ENCODE data around the gene GAGE12H.
"Not testable (repeated sequence)": the region's sequence is repeated elsewhere in the genome, so short reads cannot be mapped to it uniquely, and the experiment has no call there.

GAGE12H gene, protein sequence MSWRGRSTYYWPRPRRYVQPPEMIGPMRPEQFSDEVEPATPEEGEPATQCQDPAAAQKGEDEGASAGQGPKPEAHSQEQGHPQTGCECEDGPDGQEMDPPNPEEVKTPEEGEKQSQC

DNA sequence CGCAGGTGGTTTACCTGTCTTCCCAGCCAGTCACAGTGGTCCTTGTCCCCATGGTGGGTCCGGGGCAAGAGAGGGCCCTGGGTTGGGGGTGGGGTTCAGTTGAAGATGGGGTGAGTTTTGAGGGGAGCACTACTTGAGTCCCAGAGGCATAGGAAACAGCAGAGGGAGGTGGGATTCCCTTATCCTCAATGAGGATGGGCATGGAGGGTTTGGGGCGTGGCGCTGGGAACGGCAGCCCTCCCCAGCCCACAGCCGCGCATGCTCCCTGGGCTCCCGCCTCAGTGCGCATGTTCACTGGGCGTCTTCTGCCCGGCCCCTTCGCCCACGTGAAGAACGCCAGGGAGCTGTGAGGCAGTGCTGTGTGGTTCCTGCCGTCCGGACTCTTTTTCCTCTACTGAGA is at the start of gene GAGE12H:
Gene GAGE12H, plus strand, starts transcription at position 301 of the 400 bp plus-strand sequence. CDS start 1,155 bp downstream, outside the sequence.
- DNase-seq (ENCODE audit: low read depth, low spot score): not testable (repeated sequence)

- not testable (repeated sequence) for DNase-seq (ENCODE audit: low read depth, low spot score)
These were observed 47.9 kb upstream of the GAGE12H start, which contains the start of gene GAGE12C for GRCh38 chrX:49531877-49532276. TSS of gene GAGE12C (plus strand) at chrX:49532177. CDS start at chrX:49533332, 1,155 bp downstream.

GRCh38 chrX:49541433-49541832 is 38.3 kb upstream of the GAGE12H start, which contains the start of gene GAGE12D:
TSS of gene GAGE12D (plus strand) at chrX:49541733. CDS start at chrX:49542888, 1,155 bp downstream.
- DNase-seq (ENCODE audit: low read depth, low spot score): not testable (repeated sequence)

GRCh38 chrX:49550989-49551388 is 28.8 kb upstream of the GAGE12H start, which contains the start of gene GAGE12E:
TSS of gene GAGE12E (plus strand) at chrX:49551289. CDS start at chrX:49552444, 1,155 bp downstream.
- DNase-seq (ENCODE audit: low read depth, low spot score): not testable (repeated sequence)

GRCh38 chrX:49560542-49560941 is 19.2 kb upstream of the GAGE12H start, which contains the start of gene GAGE12F:
TSS of gene GAGE12F (plus strand) at chrX:49560842. CDS start at chrX:49561997, 1,155 bp downstream.
- not testable (repeated sequence) for DNase-seq (ENCODE audit: low read depth, low spot score)

- not testable (repeated sequence) for DNase-seq (ENCODE audit: low read depth, low spot score)
These were observed 11.0 kb upstream of the GAGE12H start for GRCh38 chrX:49568728-49569127.

DNA sequence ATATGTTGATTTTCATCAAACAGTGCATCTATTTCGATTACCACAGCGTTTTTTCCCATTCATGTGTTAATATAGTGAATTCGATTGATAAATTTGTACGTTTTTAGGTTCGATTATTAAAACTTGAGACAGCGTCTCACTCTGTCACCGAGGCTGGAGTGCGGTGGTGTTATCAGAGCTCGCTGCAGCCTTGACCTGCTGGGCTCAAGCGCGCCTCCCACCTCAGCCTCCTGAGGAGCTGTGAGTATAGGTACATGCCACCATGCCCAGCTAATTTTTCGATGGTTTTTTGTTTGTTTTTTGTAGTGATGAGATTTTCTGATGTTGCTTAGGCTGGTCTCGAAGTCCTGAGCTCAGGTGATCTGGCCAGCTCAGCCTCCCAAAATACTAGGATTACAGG is 10.6 kb upstream of the GAGE12H start:
- not testable (repeated sequence) for DNase-seq (ENCODE audit: low read depth, low spot score)

DNA sequence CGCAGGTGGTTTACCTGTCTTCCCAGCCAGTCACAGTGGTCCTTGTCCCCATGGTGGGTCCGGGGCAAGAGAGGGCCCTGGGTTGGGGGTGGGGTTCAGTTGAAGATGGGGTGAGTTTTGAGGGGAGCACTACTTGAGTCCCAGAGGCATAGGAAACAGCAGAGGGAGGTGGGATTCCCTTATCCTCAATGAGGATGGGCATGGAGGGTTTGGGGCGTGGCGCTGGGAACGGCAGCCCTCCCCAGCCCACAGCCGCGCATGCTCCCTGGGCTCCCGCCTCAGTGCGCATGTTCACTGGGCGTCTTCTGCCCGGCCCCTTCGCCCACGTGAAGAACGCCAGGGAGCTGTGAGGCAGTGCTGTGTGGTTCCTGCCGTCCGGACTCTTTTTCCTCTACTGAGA is 9.6 kb upstream of the GAGE12H start, which contains the start of gene GAGE12G:
Gene GAGE12G, plus strand, starts transcription at position 301 of the 400 bp plus-strand sequence. CDS start 1,155 bp downstream, outside the sequence.
- DNase-seq (ENCODE audit: low read depth, low spot score): not testable (repeated sequence)

- DNase-seq (ENCODE audit: low read depth, low spot score): not testable (repeated sequence)
These were observed 9.4 kb downstream of the GAGE12H start, which contains the start of gene GAGE2A for GRCh38 chrX:49589196-49589595. TSS of gene GAGE2A (plus strand) at chrX:49589496. CDS start at chrX:49590651, 1,155 bp downstream.

DNA sequence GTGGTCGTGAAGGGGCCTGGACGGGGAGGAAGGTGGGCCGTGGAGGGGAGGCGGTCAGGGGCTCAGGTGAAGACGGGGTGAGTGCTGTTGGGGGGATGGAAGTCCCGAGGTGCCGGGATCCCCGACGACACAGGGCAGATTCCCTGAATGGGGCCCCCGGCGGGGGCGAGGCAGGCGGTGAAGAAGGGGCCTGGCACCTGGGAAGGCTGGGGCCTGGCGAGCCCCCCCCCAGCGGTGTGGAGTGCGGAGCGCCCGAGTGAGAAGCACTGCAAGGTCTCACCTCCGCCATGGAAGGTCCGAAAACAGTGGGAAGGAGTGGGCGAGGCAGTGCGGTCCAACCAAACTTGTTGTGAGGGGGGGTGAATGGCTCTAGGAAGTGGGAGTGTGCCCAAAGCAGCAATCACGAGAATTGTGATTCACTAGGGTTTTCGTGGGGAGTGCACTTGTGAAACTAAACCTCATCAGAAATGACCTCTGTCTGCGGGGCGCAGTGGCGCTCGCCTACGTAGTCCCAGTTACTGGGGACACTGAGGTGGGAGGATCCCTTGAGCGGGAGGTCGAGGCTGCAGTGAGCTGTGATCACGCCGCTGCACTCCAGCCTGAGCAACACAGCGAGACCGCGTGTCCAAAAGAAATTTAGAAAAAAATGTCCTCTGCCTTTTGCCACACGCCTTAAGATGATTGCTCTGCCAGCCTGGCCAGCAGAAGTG is 10.2 kb downstream of the GAGE12H start:
- not testable (repeated sequence) for DNase-seq (ENCODE audit: low read depth, low spot score)

- not testable (repeated sequence) for DNase-seq (ENCODE audit: low read depth, low spot score)
These were observed 10.7 kb downstream of the GAGE12H start for GRCh38 chrX:49590488-49590887.

- DNase-seq (ENCODE audit: low read depth, low spot score): not testable (repeated sequence)
These were observed 19.0 kb downstream of the GAGE12H start, which contains the start of gene GAGE1 for GRCh38 chrX:49598720-49599119. TSS of gene GAGE1 (plus strand) at chrX:49599020. CDS start at chrX:49600175, 1,155 bp downstream.

- DNase-seq (ENCODE audit: low read depth, low spot score): no peak
These were observed 31.1 kb downstream of the GAGE12H start for GRCh38 chrX:49610718-49611310.

DNA sequence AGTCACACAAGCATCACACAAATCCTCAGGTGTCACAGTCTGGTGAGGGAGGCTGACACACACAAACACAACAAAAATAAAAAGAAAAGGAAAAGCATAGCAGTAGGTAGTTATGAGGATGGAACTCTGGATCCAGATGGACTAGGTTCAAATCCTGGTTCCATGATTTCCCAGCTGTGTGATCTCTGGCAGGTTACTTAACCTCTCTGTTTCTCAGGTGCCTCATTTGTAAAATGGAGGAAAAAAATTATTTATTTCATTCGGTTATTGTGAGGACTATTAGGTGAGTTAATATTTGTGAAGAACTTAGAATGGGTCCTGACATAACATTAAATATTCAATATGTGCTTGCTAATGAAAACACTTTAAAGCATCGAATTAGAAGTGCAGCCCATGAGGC is 38.8 kb downstream of the GAGE12H start:
- no peak for DNase-seq (ENCODE audit: low read depth, low spot score)

DNA sequence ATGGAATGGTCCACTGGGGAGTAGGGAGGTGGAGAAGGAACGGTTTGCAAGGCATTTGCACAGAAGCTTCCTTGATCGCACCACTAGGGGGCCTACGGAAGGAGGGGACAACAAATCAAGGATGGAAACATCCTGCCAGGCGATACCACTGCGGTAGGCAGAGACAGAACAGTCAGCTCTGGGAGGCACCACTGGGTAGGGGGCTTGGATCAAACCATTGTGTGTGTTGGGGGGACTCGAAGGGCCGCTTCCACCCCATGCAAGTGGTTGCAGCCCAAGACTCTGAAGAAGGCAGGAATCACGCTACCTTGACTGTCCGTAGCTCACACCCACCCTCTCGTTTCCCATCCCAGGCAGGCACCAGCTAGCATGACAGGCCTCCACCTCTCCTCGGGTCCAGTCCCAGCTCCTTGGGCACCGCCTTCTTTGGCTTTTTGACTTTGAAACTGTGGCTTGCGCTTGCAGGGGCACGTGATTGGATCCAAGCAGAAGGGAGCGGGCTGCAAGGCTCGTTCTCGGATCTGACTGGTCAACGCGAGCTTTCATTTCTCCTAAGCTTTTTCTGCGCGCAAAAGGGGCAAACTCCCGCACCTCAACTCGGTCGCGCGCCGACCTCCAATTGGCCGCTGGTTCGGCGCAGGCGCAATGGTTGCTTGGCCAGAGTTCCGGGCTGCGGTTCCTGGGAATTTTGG is 47.5 kb downstream of the GAGE12H start:
- DNase-seq (ENCODE audit: low read depth, low spot score): no peak

Data from astrocyte of the hippocampus (primary cell).